GM18499 (cell line): ENCODE results near the gene HMCN1.

Source experiments
- ATAC-seq: cut with Tn5 transposase; IDR thresholded peaks from one replicate; pipeline ENCODE4 v1.9.1; 2021; ENCODE audit warnings: moderate number of reproducible peaks; ENCODE audit not compliant: insufficient read depth, unreplicated experiment

HMCN1 gene

GRCh38 chr1:185942961-185943360 is 208.8 kb downstream of the HMCN1 start:
- ATAC-seq, result no peak

GRCh38 chr1:185956881-185957280 is 222.7 kb downstream of the HMCN1 start:
- no peak for ATAC-seq

GRCh38 chr1:185957441-185958363 is 223.5 kb downstream of the HMCN1 start:
- no peak for ATAC-seq

- ATAC-seq, result no peak
Measured at GRCh38 chr1:185960422-185961321, 226.5 kb downstream of the HMCN1 start.

- no peak for ATAC-seq
Measured at GRCh38 chr1:185961664-185962063, 227.5 kb downstream of the HMCN1 start.

- ATAC-seq, result no peak
Measured at GRCh38 chr1:185964946-185965345, 230.8 kb downstream of the HMCN1 start.

- no peak for ATAC-seq
Measured at GRCh38 chr1:185965870-185966269, 231.7 kb downstream of the HMCN1 start.

- ATAC-seq, result no peak
Measured at GRCh38 chr1:185966471-185966870, 232.3 kb downstream of the HMCN1 start.

- no peak for ATAC-seq
Measured at GRCh38 chr1:185969028-185969427, 234.8 kb downstream of the HMCN1 start.

- no peak for ATAC-seq
Measured at GRCh38 chr1:185969524-185969991, 235.4 kb downstream of the HMCN1 start.

GRCh38 chr1:185971688-185972087 is 237.5 kb downstream of the HMCN1 start:
- ATAC-seq, result no peak

GRCh38 chr1:185972096-185972850 is 238.1 kb downstream of the HMCN1 start:
- no peak for ATAC-seq

- ATAC-seq, result no peak
Measured at GRCh38 chr1:185973645-185974044, 239.5 kb downstream of the HMCN1 start.

GRCh38 chr1:185974367-185975170 is 240.4 kb downstream of the HMCN1 start:
- no peak for ATAC-seq

GRCh38 chr1:185980891-185981290 is 246.7 kb downstream of the HMCN1 start:
- ATAC-seq, result no peak

GRCh38 chr1:185984113-185984836 is 250.1 kb downstream of the HMCN1 start:
- no peak for ATAC-seq

- no peak for ATAC-seq
Measured at GRCh38 chr1:185987611-185988321, 253.6 kb downstream of the HMCN1 start.

GRCh38 chr1:185990565-185990964 is 256.4 kb downstream of the HMCN1 start:
- no peak for ATAC-seq
